HepG2 (cell line): ENCODE results near the gene JPH2. TPM values are rescaled to one million over a fixed set of nuclear protein-coding genes. Genes with fewer than 3 reads are reported as not detected.
A peak's percentile ranks its signal among the peaks of the same experiment; 100 is the strongest.

Experiments used
- CHD4 ChIP-seq: fragments of 200-600 bp; sonication (generic); IDR thresholded peaks from 2 replicates; pipeline ENCODE4 v1.7.0; 2017; ENCODE audit warnings: mild to moderate bottlenecking, low read length, borderline replicate concordance
- CTCF ChIP-seq: sonication (generic); formaldehyde crosslinking; IDR thresholded peaks from 2 replicates; pipeline ENCODE4 v1.5.0; 2020; ENCODE audit warnings: mild to moderate bottlenecking, missing genetic modification reagents, moderate library complexity
- ELF1 ChIP-seq: sonication (generic); formaldehyde crosslinking; IDR thresholded peaks from 2 replicates; pipeline ENCODE4 v1.4.0; 2020; ENCODE audit warnings: missing genetic modification reagents
- GZF1 ChIP-seq: sonication (generic); formaldehyde crosslinking; IDR thresholded peaks from 2 replicates; pipeline ENCODE4 v1.5.1; 2020; ENCODE audit warnings: mild to moderate bottlenecking, missing genetic modification reagents
- NAIF1 ChIP-seq: sonication (generic); formaldehyde crosslinking; IDR thresholded peaks from 2 replicates; pipeline ENCODE4 v1.5.0; 2020; ENCODE audit warnings: mild to moderate bottlenecking, missing genetic modification reagents, borderline replicate concordance
- SIN3B ChIP-seq: fragments of 150-350 bp; IDR thresholded peaks from 2 replicates; pipeline ENCODE4 v1.6.1; 2014; ENCODE audit warnings: low read length
- SMARCE1 ChIP-seq: fragments of 450-650 bp; IDR thresholded peaks from 2 replicates; pipeline ENCODE4 v1.6.1; 2017; ENCODE audit warnings: borderline replicate concordance
- SYNCRIP ChIP-seq: fragments of 200-400 bp; formaldehyde crosslinking; IDR thresholded peaks from 2 replicates; pipeline ENCODE4 v1.6.1; 2018; ENCODE audit warnings: mild to moderate bottlenecking, low read depth, low read length; ENCODE audit not compliant: insufficient read depth
- TBL1XR1 ChIP-seq: fragments of 150-350 bp; IDR thresholded peaks from 2 replicates; pipeline ENCODE4 v1.6.1; 2014; ENCODE audit warnings: borderline replicate concordance, low read length; ENCODE audit not compliant: partially characterized antibody
- ZBTB7B ChIP-seq: sonication (generic); formaldehyde crosslinking; IDR thresholded peaks from 2 replicates; pipeline ENCODE4 v1.4.0; 2020; ENCODE audit warnings: missing genetic modification reagents
- ZBTB8A ChIP-seq: sonication (generic); formaldehyde crosslinking; IDR thresholded peaks from 2 replicates; pipeline ENCODE4 v1.4.0; 2020; ENCODE audit warnings: mild to moderate bottlenecking, low read depth, missing genetic modification reagents, borderline replicate concordance
- ZFP1 ChIP-seq: IDR thresholded peaks from 2 replicates; pipeline ENCODE4 v1.6.1; 2016
- ZNF225 ChIP-seq: sonication (generic); formaldehyde crosslinking; IDR thresholded peaks from 2 replicates; pipeline ENCODE4 v1.4.0; 2020; ENCODE audit warnings: mild to moderate bottlenecking, missing genetic modification reagents
- ZNF282 ChIP-seq: fragments of 450-650 bp; IDR thresholded peaks from 2 replicates; pipeline ENCODE4 v1.6.1; 2018; ENCODE audit not compliant: partially characterized antibody
- ZNF407 ChIP-seq: sonication (generic); formaldehyde crosslinking; IDR thresholded peaks from one replicate; pipeline ENCODE4 v1.5.1; 2020; ENCODE audit warnings: mild to moderate bottlenecking, missing genetic modification reagents; ENCODE audit errors: not compliant biosample characterization
- ZNF543 ChIP-seq: sonication (generic); formaldehyde crosslinking; IDR thresholded peaks from 2 replicates; pipeline ENCODE4 v1.4.0; 2020; ENCODE audit warnings: mild to moderate bottlenecking, missing genetic modification reagents
- ZNF567 ChIP-seq: sonication (generic); formaldehyde crosslinking; IDR thresholded peaks from 2 replicates; pipeline ENCODE4 v1.8.1; 2023; ENCODE audit warnings: mild to moderate bottlenecking, missing genetic modification reagents, borderline replicate concordance
- ZNF589 ChIP-seq: sonication (generic); formaldehyde crosslinking; conservative IDR thresholded peaks from 2 replicates; pipeline ENCODE4 v1.8.0; 2022; ENCODE audit warnings: mild to moderate bottlenecking, moderate library complexity, missing genetic modification reagents
- ZNF678 ChIP-seq: sonication (generic); formaldehyde crosslinking; IDR thresholded peaks from 2 replicates; pipeline ENCODE4 v1.4.0; 2020; ENCODE audit warnings: mild to moderate bottlenecking, missing genetic modification reagents
- ZNF747 ChIP-seq: sonication (generic); formaldehyde crosslinking; IDR thresholded peaks from 2 replicates; pipeline ENCODE4 v1.8.1; 2023; ENCODE audit warnings: missing genetic modification reagents, mild to moderate bottlenecking, borderline replicate concordance
- polyA plus RNA-seq, 8 experiments: library from polyadenylated mRNA; depleted of rRNA in 3 of 8; stranded (reverse) in 7 of 8; unstranded in 1 of 8; fragments of >200 nt; fragmentation: Illumina TruSeq in 4 of 8; extraction: Trizol in 4 of 8; gene quantifications; 2 replicates each; pipeline versions ENCODE4 v1.2.1 to v1.2.3, GENCODE V29; 2011 to 2016; ENCODE audit warnings: low read depth in 4 of 8, missing spikeins in 1 of 8, mixed read lengths in 1 of 8; ENCODE audit not compliant: insufficient read depth in 1 of 8
- total RNA-seq, 5 experiments: library from RNA; depleted of rRNA; stranded (reverse); fragments of >200 nt; fragmentation: Illumina TruSeq; extraction: Trizol; gene quantifications; 2 replicates each; pipeline ENCODE4 v1.2.3, GENCODE V29; 2016; ENCODE audit warnings: low read depth in 1 of 5

The JPH2 gene
- total and polyA plus RNA-seq, 2 of the 13 experiments (the other 11 are each of a cell fraction or from before 2014, with no cell fraction given): 0.42 TPM; not detected in 1

- peak; percentile 44 for TF ChIP-seq CTCF (CRISPR knock-in tag)
- peak; percentile 63; the same call in 1 of the 2 replicates for TF ChIP-seq ZNF747
- no peak; the same call in 1 of the 2 replicates for TF ChIP-seq NAIF1 (CRISPR knock-in tag)
- peak; percentile 94; the same call in 1 of the 2 replicates for TF ChIP-seq ZNF589 (CRISPR knock-in tag)
- no peak for TF ChIP-seq CHD4
- TF ChIP-seq ELF1 (CRISPR knock-in tag): peak; percentile 68
- no peak for TF ChIP-seq SMARCE1
- no peak for TF ChIP-seq ZNF567 (CRISPR knock-in tag)
- TF ChIP-seq TBL1XR1: peak; percentile 72
- TF ChIP-seq ZBTB8A (CRISPR knock-in tag): no peak
- TF ChIP-seq SYNCRIP: no peak
- peak; percentile 42 for TF ChIP-seq ZBTB7B
- peak; percentile 65; the same call in 1 of the 2 replicates for TF ChIP-seq ZFP1 (CRISPR knock-in tag)
- TF ChIP-seq SIN3B: peak; percentile 10; the same call in 1 of the 2 replicates
- peak; percentile 72; the same call in 1 of the 2 replicates for TF ChIP-seq ZNF225 (CRISPR knock-in tag)
- TF ChIP-seq GZF1 (CRISPR knock-in tag): no peak; the same call in 1 of the 2 replicates
- peak; percentile 17 for TF ChIP-seq ZNF407 (CRISPR knock-in tag)
- 0 out of 2 replicates have a peak, but pooled peaks have one; percentile 76 for TF ChIP-seq ZNF543 (CRISPR knock-in tag)
- 0 out of 2 replicates have a peak, but pooled peaks have one; percentile 25 for TF ChIP-seq ZNF678 (CRISPR knock-in tag)
- no peak for TF ChIP-seq ZNF282
Observed at GRCh38 chr20:44210406-44211176, 23.6 kb upstream of the JPH2 start, which contains the start of gene OSER1 (continued).
